ENCODE results near the gene PLCH1.

The PLCH1 gene

GRCh38 chr3:155683344-155683720, 61.5 kb downstream of the PLCH1 start:
- DNase-seq: no peak

DNA sequence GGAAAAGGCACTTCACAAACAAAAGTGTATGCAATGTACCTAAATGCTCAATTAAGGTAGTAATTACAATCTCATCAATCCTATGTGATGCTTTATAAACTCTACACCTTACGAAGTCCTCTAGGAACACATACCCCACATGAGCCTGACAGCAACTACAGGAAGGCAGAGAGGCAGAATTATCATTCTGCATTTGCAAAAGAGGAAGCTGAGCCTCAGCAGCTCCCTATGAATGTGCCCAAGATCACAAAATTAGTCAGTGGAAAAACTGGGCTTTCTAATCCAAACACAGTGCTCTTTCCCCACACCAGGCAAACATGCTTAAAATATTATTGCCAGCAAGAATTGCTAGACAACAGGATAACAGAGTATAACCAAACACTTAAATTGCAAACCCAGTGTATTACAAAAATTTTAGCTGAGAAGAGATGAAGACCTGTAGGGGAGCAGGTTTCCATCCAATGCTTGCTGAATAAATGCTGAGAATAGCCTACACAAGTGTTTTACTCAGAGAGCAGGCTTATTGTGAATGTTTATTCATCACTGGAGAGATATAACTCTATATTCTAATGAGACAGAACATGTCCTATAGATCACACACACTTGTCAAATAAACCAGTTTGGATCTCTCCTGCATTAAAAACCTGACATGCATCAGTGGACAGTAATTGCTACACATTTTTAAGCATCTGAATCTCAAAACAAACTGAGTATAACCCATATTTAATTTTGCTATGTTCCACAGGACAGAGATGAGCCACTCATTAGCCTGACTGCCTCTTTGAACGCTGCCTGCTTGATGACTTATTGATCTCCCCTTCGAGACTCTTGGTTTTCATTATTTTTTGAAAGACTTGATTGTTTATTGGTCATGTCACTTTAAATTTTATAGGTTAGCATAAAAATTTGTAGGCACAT, 62.2 kb downstream of the PLCH1 start:
- DNase-seq: no peak

- peak; percentile 12 for DNase-seq
Measured at GRCh38 chr3:155676252-155676981, 68.5 kb downstream of the PLCH1 start.

GRCh38 chr3:155675094-155675493, 69.8 kb downstream of the PLCH1 start:
- DNase-seq: no peak

- DNase-seq: no peak
Measured at GRCh38 chr3:155673421-155673820, 71.5 kb downstream of the PLCH1 start.

DNA sequence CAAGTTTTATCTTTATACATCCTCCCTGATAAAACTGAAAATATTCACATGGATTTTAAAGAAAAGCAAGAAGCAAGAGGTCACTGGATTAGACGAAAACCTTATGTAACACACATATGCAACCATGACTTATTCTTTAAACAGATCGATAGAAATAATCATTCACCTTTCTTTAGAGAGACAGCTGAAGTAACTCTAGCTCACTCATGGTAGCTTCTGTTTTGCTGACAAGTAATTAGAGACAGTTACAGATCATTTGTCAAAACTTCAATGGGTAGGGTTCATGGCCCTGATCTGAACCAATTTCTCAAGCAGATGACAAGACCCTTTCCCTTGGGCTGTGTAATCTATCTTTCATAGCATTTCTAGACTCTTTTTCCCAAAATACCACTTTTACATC, 74.5 kb downstream of the PLCH1 start:
- no peak for DNase-seq

GRCh38 chr3:155667988-155668387, 76.9 kb downstream of the PLCH1 start:
- no peak for DNase-seq

GRCh38 chr3:155664925-155665695, 79.8 kb downstream of the PLCH1 start:
- no peak for DNase-seq

GRCh38 chr3:155663467-155664212, 81.2 kb downstream of the PLCH1 start:
- no peak for DNase-seq

DNA sequence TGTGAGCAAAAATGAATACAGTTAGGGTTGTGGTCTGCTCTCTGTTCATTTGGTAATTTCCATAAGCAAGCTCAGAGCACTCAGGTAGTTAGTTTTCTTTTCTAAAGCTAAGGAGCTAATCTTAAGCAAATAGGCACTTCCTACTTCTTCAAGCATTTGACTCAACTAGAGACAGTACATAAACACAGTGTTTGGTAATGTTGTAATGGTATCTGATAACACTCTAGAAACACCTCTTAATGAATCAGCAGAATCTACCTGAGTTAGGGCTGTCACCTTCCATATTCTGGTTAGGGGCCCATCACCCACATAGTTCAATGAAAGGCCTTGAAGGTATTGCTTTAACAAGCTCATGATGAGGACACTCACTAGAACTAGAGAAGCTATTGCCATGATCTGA, 83.1 kb downstream of the PLCH1 start:
- no peak for DNase-seq

DNA sequence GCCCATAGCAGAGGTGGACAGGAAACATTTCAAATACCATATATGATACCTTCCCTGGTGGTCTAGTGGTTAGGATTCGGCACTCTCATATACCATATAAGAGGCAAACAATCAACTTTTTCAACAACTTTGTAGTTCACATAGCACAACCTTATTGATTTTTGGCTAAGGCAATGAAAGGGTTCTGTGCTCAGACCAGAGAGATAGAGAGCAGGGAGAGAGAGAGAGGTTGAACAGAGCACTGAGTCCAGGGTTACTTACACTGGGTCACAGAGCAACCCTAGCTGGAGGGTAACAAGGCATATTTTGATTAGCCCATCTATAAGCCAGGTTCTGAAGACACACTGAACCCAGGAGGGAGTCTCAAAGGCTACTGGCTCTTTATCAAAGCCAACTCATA, 83.8 kb downstream of the PLCH1 start:
- DNase-seq: no peak

DNA sequence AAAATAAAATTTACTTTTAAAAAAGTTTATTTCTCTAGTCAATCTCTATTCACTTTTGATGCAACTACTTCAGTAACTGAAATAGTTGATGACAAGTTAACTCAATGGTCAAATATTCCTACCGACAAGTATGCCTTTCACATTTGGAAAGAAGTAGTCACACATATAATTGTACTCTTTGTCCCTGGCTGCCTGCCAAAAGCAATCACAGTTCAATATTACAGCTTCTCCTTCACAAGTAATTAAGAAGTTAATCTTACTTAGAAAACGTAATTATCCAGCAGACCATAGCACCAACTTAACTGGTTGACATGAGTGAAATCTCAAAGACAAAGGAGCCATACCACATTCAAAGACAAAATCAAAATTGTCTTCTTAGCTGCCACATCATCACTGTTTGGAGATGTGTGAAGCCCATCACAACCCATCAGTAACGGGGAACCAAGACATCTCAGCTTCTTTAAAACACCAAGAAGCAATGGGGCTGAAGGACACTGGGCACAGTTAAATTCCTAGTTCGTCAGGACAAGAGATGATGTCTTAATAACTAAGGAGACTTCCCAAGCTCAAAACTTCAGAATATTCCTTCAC, 86.1 kb downstream of the PLCH1 start:
- no peak for DNase-seq

DNA sequence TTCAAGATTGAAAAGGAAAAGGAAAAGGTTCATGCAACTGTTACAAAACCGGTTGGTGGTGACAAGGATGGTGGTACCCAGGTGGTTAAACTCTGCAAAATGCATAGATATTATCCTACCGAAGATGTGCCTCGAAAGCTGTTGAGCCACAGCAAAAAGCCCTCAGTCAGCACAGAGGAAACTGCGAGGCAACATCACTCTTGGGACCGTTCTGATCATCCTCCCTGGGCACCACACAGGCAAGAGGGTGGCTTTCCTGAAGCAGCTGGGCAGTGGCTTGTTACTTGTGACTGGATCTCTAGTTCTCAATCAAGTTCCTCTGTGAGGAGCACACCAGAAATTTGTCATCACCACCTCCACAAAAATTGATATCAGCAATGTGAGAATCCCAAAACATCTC, 86.9 kb downstream of the PLCH1 start:
- DNase-seq: no peak

DNA sequence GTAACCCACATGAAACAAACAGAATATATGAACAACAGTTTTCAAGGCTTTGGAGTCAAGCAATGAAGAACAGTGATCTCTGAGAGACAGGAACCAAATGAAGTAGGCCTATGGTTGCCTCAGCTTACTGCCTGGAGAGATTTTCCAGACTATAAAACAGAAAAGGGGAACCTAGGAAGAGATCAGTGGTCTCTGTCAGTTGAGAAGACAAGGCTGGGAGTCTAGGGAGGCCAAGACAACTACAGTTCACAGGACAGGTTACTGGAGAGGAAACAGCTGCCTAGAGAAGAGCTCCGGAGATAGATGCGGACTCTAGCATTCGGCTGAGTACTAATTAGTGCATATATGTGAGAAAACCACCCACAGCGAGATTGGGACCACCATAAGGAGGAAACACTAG, 87.7 kb downstream of the PLCH1 start:
- DNase-seq: no peak

DNA sequence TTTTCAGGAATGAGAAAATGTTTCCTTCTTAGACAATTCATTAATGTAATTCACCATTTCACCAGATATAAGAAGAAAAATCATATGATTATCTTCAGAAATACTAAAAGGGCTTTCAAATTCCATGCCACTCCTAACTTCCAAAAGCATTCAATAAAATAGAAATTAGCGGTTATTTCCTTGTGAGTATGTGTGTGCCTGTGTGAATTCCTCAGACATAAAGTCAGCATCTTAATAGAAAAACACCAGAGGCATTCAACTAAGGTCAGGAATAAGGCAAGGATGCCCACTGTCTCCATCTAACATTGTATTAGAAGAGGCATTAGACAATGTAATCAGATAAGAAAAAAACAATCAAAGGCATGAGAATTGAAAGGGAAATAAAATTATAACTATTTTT, 88.4 kb downstream of the PLCH1 start:
- DNase-seq: no peak

DNA sequence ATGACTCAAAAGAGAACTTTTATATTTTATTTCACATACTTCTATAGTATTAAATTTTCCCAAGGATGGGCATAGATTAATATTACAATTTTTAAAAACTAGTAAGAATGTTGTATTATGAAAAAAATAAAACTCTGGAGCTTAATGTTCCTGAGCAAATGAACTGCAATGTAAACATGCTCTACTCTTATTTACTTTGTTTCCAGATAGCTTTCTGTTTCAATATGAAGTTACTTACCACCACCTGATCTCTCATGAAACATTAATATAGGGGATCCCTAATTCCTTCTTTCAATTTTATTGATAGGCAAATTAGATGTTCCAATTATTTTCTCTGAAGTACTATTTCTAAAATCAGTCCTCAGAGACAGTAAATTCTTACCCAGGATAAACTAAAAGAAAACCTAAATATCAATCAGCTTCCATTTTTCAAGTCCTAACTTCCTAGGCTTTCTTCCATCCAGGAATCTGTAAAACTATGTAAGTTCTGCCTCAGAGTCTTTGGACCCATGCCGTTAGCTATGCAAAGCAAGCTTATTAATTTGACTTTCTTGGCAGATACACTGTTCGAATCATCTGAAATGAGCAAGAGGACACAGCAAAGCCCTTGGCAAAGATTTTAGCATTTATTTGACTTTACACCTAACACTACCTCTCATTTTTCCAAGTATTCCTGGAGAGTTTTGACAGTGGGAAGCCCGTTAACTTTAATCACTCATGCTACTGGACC, 93.2 kb downstream of the PLCH1 start:
- no peak for DNase-seq

DNA sequence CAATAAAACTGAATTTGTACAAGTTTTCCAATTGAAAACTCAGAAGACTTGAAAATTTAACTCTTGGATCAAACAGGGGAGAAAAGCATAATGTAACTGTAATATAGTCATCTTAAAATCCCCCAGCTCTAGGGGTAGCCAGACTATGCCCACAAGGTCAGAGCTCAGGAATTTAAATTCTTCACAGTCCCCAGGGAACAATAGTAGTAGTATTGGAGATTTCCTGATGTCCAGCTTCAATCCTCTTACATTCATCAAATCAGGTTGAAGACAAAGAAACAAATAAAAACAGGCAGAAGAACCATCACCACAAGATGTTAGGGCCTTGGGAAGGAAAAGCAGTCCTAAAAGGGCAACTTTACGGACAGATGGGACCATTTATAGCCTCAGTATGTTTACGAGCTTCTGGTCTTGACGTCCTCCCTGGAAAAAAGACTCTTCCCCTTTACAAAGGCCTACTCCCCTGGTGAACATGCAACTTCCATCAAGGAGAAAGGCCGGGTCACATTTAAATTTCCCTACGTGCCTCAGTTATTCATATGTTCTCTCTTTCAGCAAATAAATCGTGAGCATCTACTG, 96.8 kb downstream of the PLCH1 start:
- DNase-seq: no peak

DNA sequence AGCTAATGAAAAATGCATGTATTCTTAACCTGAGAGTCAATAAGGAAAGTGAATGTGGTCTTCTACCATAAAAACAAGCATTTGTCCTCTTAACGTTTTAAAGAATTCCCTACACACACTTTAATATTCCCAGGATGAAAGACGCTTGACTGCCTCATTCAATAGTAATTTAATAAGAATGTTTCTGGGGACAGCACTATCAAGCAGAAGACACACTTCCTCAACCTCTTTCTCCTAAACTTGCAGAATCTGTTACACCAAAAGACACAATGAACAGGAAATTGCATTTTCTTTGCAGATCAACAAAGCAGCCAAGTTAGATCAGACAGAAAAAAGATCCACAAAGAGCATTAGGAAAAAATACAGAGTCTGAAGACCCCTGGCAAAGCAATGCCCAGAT, 97.7 kb downstream of the PLCH1 start:
- no peak for DNase-seq

DNA sequence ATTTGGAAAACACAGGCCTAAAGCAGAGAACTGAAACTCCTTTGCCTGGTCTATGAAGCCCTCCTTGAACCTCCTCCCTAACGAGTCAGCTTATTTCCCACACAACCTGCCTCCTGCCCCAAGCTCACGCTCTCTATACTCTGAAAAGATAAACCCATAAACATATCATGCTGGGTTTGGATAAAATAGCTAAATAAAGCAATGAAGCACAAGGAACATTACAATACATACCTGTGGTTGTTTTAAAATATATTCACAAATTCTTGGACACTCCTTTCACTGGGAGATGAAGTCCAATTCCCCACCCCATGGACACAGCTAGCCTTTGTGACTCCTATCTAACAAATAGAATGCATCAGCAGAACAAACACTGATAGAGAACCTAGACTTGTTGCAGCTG, 98.2 kb downstream of the PLCH1 start:
- DNase-seq: no peak

DNA sequence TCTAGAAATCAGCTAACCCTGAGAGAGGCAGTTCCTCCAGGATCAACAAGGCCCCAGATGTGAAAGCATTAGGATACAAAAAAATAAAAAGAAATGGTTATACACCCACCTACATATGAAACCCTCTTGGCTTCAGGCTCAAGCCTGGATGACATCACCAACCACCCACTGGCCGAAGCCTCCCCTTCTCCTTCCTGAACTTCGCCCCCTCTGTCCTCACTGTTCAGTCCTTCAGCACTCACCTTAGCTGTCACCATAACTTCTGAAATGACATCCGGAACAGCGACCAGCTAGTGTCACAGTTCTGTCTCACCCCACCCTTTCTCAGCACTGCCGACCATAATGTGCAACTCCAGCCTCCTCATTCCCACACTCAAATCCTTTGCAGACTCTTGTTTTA, 98.7 kb downstream of the PLCH1 start:
- DNase-seq: no peak

DNA sequence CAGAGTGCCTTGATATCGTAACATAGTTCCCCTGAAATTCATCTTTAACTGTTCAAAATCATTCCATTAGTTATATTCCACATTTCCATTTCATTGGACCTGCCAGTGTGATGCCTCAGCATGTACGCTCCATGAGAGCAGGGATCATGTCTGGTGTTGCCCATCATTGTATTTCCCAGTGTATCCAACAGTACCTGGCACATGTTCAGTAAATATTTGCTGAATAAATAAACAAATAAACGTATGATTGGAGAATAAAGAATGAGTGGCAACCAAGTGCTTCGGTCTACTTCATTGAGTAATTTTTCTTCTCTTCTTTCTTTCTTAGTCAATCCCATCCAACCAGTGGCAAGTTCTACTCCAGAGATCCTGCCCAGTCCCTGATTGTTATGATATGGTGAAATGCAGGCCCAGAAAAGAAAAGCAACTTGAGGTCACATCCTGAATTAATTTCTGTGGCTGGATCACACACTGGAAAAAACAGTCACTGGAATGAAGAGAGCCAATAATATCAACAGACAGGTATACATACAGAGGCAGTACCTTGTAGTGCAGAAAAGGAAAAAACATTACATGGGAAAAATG, 101.2 kb downstream of the PLCH1 start:
- no peak for DNase-seq

Data from DMS79 treated with DMSO at 0.1 percent for 48 hours (cell line).